ENCODE data around the gene LYPD3.

DNA sequence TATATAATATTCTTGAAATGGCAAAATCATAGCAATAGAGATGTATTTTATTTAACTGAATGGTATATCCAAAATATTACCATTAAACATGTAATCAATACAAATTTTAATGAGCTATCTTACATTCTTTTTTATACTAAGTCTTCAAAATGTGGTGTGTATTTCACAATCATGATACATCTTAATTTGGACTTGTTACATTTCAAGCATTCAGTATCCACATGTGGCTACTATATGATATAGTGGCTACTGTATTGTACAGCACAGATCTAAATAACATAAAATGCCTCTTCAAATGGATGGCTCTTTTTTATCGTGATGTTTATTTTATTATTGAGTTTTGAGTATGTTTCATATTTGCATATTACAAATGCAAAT, 42.7 kb downstream of the LYPD3 start:
- TF ChIP-seq ZFX (IDR thresholded peaks at IDR 0.05): no peak
- TF ChIP-seq, protein P1, sequence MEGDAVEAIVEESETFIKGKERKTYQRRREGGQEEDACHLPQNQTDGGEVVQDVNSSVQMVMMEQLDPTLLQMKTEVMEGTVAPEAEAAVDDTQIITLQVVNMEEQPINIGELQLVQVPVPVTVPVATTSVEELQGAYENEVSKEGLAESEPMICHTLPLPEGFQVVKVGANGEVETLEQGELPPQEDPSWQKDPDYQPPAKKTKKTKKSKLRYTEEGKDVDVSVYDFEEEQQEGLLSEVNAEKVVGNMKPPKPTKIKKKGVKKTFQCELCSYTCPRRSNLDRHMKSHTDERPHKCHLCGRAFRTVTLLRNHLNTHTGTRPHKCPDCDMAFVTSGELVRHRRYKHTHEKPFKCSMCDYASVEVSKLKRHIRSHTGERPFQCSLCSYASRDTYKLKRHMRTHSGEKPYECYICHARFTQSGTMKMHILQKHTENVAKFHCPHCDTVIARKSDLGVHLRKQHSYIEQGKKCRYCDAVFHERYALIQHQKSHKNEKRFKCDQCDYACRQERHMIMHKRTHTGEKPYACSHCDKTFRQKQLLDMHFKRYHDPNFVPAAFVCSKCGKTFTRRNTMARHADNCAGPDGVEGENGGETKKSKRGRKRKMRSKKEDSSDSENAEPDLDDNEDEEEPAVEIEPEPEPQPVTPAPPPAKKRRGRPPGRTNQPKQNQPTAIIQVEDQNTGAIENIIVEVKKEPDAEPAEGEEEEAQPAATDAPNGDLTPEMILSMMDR (conservative IDR thresholded peaks at IDR 0.05): no peak

Data from C4-2B (cell line).